Astrocyte of the spinal cord (primary cell): ENCODE measurements around the gene DGKG.

Source experiments
- DNase-seq: peaks from one replicate; pipeline ENCODE4 v3.0.0; 2011; ENCODE audit warnings: low read depth, low spot score
- H3K4me3 ChIP-seq: 2 replicates; pipeline ENCODE4 v1.5.1; 2011; ENCODE audit warnings: low read depth, mild to moderate bottlenecking, low read length, moderate library complexity
- CTCF ChIP-seq: IDR thresholded peaks from 2 replicates; pipeline ENCODE4 v1.5.1; 2012; ENCODE audit warnings: low read depth, mild to moderate bottlenecking, low read length, inconsistent platforms
- in situ Hi-C: cut with HindIII; loops from 2 replicates; pipeline ENCODE4 v1.10.0; 2017; ENCODE audit warnings: low sequenced_read_pairs

DGKG gene

GRCh38 chr3:186381424-186382216, 19.6 kb upstream of the DGKG start:
- in situ Hi-C loops: no loop called here
- no peak overlapping the region for H3K4me3 ChIP-seq
- no peak for DNase-seq
- no peak for TF ChIP-seq CTCF

GRCh38 chr3:186380622-186381380, 18.8 kb upstream of the DGKG start:
- peak; percentile 63 for DNase-seq
- TF ChIP-seq CTCF: no peak
- H3K4me3 ChIP-seq: no peak overlapping the region
- in situ Hi-C loops: no loop called here

- no peak overlapping the region for H3K4me3 ChIP-seq
- no peak for DNase-seq
- no peak for TF ChIP-seq CTCF
- in situ Hi-C loops: no loop called here
These were observed 13.4 kb upstream of the DGKG start for GRCh38 chr3:186375443-186375842.

- no peak for TF ChIP-seq CTCF
- in situ Hi-C loops: no loop called here
- H3K4me3 ChIP-seq: no peak overlapping the region
- no peak for DNase-seq
These were observed 12.3 kb upstream of the DGKG start for GRCh38 chr3:186374376-186374775.

- in situ Hi-C loops: no loop called here
- TF ChIP-seq CTCF: no peak
- no peak for DNase-seq
- H3K4me3 ChIP-seq: no peak overlapping the region
These were observed 7.2 kb upstream of the DGKG start for GRCh38 chr3:186369217-186369616.

- TF ChIP-seq CTCF: no peak
- in situ Hi-C loops: no loop called here
- H3K4me3 ChIP-seq: no peak overlapping the region
- no peak for DNase-seq
These were observed 6.7 kb upstream of the DGKG start for GRCh38 chr3:186368717-186369116.
